K562 (cell line): ENCODE data around the gene FOXJ1.

Experiments used
- POLR2A ChIP-seq: fragments of 450-650 bp; conservative IDR thresholded peaks from 2 replicates; pipeline ENCODE4 v1.6.1; 2016
- RFX5 ChIP-seq: IDR thresholded peaks from 2 replicates; pipeline ENCODE4 v1.6.1; 2011; ENCODE audit warnings: low read depth, mild to moderate bottlenecking, improper control_type of control experiment, low read length
- TAF1 ChIP-seq: IDR thresholded peaks from 2 replicates; pipeline ENCODE4 v1.6.1; 2011; ENCODE audit warnings: mild to moderate bottlenecking, low read length, moderate library complexity; ENCODE audit not compliant: insufficient read depth, control insufficient read depth, severe bottlenecking; ENCODE audit errors: extremely low read depth
- VEZF1 ChIP-seq: fragments of 200-800 bp; sonication (Bioruptor generic); IDR thresholded peaks from 2 replicates; pipeline ENCODE4 v1.6.1; 2017; ENCODE audit warnings: missing genetic modification characterization, missing compliant biosample characterization
- XRCC5 ChIP-seq: fragments of 200-400 bp; formaldehyde crosslinking; IDR thresholded peaks from 2 replicates; pipeline ENCODE4 v1.6.1; 2017; ENCODE audit warnings: low read depth, mild to moderate bottlenecking, low read length

DNA sequence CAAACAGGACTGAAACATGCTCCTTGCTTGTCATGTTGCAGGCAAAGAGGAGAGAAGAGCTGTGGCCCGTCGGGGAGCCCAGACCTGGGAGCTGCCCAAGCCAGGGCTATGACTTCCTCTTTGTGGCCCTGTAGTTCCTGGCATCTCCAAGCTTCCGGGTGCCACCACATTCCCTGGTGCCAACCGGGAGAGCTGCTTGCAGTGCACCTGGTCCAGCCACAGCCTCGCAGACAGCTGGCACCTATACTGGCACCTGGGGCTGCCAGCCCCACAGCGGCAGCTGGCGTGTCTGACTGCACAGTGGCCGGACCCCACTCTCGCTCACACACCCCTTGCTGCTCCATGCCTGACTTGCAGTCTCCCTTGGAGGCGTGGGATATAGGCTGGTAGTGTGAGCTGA, 37.1 kb upstream of the FOXJ1 start:
- TF ChIP-seq XRCC5 (no peak), POLR2A (no peak), TAF1 (no peak), VEZF1 (CRISPR knock-in tag) (no peak), RFX5 (no peak)
